ENCODE data around the gene RABEP1. TPM values are rescaled to one million over a fixed set of nuclear protein-coding genes. Genes with fewer than 3 reads are reported as not detected.

The RABEP1 gene
- polyA plus RNA-seq, 2 donors = 8.8 to 9.0 TPM

- no peaks in the 10 kb centered on the region for H3K36me3 ChIP-seq (ENCODE audit: control insufficient read depth in 2 of 2, insufficient read depth in 2 of 2, low read length in 1 of 2)
- H3K27ac ChIP-seq (ENCODE audit: low read depth in 2 of 2, low read length in 1 of 2) = no peak overlapping the region
- H3K4me3 ChIP-seq (ENCODE audit: low read depth in 1 of 2, low read length in 2 of 2) = no peak overlapping the region
- no peaks in the 10 kb centered on the region for H3K4me1 ChIP-seq (ENCODE audit: control insufficient read depth in 2 of 2, insufficient read depth in 2 of 2, low read length in 1 of 2)
- H3K27me3 ChIP-seq (ENCODE audit: control insufficient read depth in 1 of 2, insufficient read depth in 2 of 2, low read length in 2 of 2) = no peaks in the 10 kb centered on the region
- WGBS, 2 donors = 89 to 96% methylated on average over 1 of the region's 1 CpG
- no peaks in the 10 kb centered on the region for H3K9me3 ChIP-seq (ENCODE audit: control insufficient read depth in 2 of 2, insufficient read depth in 1 of 2, low read depth in 1 of 2, low read length in 1 of 2)
These were observed 22.6 kb downstream of the RABEP1 start for GRCh38 chr17:5304636-5305035.

- Histone ChIP-seq H3K27ac (ENCODE audit: low read depth in 2 of 2, low read length in 1 of 2) (no peak overlapping the region), H3K27me3 (ENCODE audit: control insufficient read depth in 1 of 2, insufficient read depth in 2 of 2, low read length in 2 of 2) (no peaks in the 10 kb centered on the region), H3K9me3 (ENCODE audit: control insufficient read depth in 2 of 2, insufficient read depth in 1 of 2, low read depth in 1 of 2, low read length in 1 of 2) (no peaks in the 10 kb centered on the region), H3K36me3 (ENCODE audit: control insufficient read depth in 2 of 2, insufficient read depth in 2 of 2, low read length in 1 of 2) (no peaks in the 10 kb centered on the region), H3K4me1 (ENCODE audit: control insufficient read depth in 2 of 2, insufficient read depth in 2 of 2, low read length in 1 of 2) (no peaks in the 10 kb centered on the region), H3K4me3 (ENCODE audit: low read depth in 1 of 2, low read length in 2 of 2) (no peak overlapping the region)
These were observed 27.8 kb downstream of the RABEP1 start for GRCh38 chr17:5309851-5310250.

GRCh38 chr17:5325851-5326250 is 43.8 kb downstream of the RABEP1 start:
- WGBS, 2 donors = 94 to 95% methylated on average over 4 of the region's 4 CpGs

GRCh38 chr17:5329784-5330557 is 47.9 kb downstream of the RABEP1 start:
- no peaks in the 10 kb centered on the region for H3K4me1 ChIP-seq (ENCODE audit: control insufficient read depth in 2 of 2, insufficient read depth in 2 of 2, low read length in 1 of 2)
- no peak overlapping the region for H3K4me3 ChIP-seq (ENCODE audit: low read depth in 1 of 2, low read length in 2 of 2)
- H3K36me3 ChIP-seq (ENCODE audit: control insufficient read depth in 2 of 2, insufficient read depth in 2 of 2, low read length in 1 of 2) = no peaks in the 10 kb centered on the region
- H3K27ac ChIP-seq (ENCODE audit: low read depth in 2 of 2, low read length in 1 of 2) = no peak overlapping the region
- H3K9me3 ChIP-seq (ENCODE audit: control insufficient read depth in 2 of 2, insufficient read depth in 1 of 2, low read depth in 1 of 2, low read length in 1 of 2) = no peaks in the 10 kb centered on the region
- WGBS, 2 donors = 59 to 63% methylated on average over 2 of the region's 2 CpGs
- H3K27me3 ChIP-seq (ENCODE audit: control insufficient read depth in 1 of 2, insufficient read depth in 2 of 2, low read length in 2 of 2) = no peaks in the 10 kb centered on the region

More at GRCh38 chr17:5325851-5326250, 43.8 kb downstream of the RABEP1 start:
- no peak overlapping the region for H3K27ac ChIP-seq (ENCODE audit: low read depth in 2 of 2, low read length in 1 of 2)
- H3K27me3 ChIP-seq (ENCODE audit: control insufficient read depth in 1 of 2, insufficient read depth in 2 of 2, low read length in 2 of 2) = no peaks in the 10 kb centered on the region
- no peak overlapping the region for H3K4me3 ChIP-seq (ENCODE audit: low read depth in 1 of 2, low read length in 2 of 2)
- no peaks in the 10 kb centered on the region for H3K36me3 ChIP-seq (ENCODE audit: control insufficient read depth in 2 of 2, insufficient read depth in 2 of 2, low read length in 1 of 2)
- no peaks in the 10 kb centered on the region for H3K4me1 ChIP-seq (ENCODE audit: control insufficient read depth in 2 of 2, insufficient read depth in 2 of 2, low read length in 1 of 2)
- H3K9me3 ChIP-seq (ENCODE audit: control insufficient read depth in 2 of 2, insufficient read depth in 1 of 2, low read depth in 1 of 2, low read length in 1 of 2) = no peaks in the 10 kb centered on the region

- WGBS, 2 donors = 87 to 89% methylated on average over 2 of the region's 2 CpGs
These were observed 48.9 kb downstream of the RABEP1 start for GRCh38 chr17:5330981-5331380.

GRCh38 chr17:5331506-5331905 is 49.4 kb downstream of the RABEP1 start:
- Histone ChIP-seq H3K4me1 (ENCODE audit: control insufficient read depth in 2 of 2, insufficient read depth in 2 of 2, low read length in 1 of 2) (no peaks in the 10 kb centered on the region), H3K4me3 (ENCODE audit: low read depth in 1 of 2, low read length in 2 of 2) (no peak overlapping the region), H3K27me3 (ENCODE audit: control insufficient read depth in 1 of 2, insufficient read depth in 2 of 2, low read length in 2 of 2) (no peaks in the 10 kb centered on the region), H3K36me3 (ENCODE audit: control insufficient read depth in 2 of 2, insufficient read depth in 2 of 2, low read length in 1 of 2) (no peaks in the 10 kb centered on the region), H3K27ac (ENCODE audit: low read depth in 2 of 2, low read length in 1 of 2) (no peak overlapping the region), H3K9me3 (ENCODE audit: control insufficient read depth in 2 of 2, insufficient read depth in 1 of 2, low read depth in 1 of 2, low read length in 1 of 2) (no peaks in the 10 kb centered on the region)
- WGBS, 2 donors = 93 to 97% methylated on average over 4 of the region's 4 CpGs

More at GRCh38 chr17:5330981-5331380, 48.9 kb downstream of the RABEP1 start:
- H3K36me3 ChIP-seq (ENCODE audit: control insufficient read depth in 2 of 2, insufficient read depth in 2 of 2, low read length in 1 of 2) = no peaks in the 10 kb centered on the region
- H3K27me3 ChIP-seq (ENCODE audit: control insufficient read depth in 1 of 2, insufficient read depth in 2 of 2, low read length in 2 of 2) = no peaks in the 10 kb centered on the region
- no peak overlapping the region for H3K27ac ChIP-seq (ENCODE audit: low read depth in 2 of 2, low read length in 1 of 2)
- H3K4me1 ChIP-seq (ENCODE audit: control insufficient read depth in 2 of 2, insufficient read depth in 2 of 2, low read length in 1 of 2) = no peaks in the 10 kb centered on the region
- no peak overlapping the region for H3K4me3 ChIP-seq (ENCODE audit: low read depth in 1 of 2, low read length in 2 of 2)
- H3K9me3 ChIP-seq (ENCODE audit: control insufficient read depth in 2 of 2, insufficient read depth in 1 of 2, low read depth in 1 of 2, low read length in 1 of 2) = no peaks in the 10 kb centered on the region

- Histone ChIP-seq H3K4me1 (ENCODE audit: control insufficient read depth in 2 of 2, insufficient read depth in 2 of 2, low read length in 1 of 2) (no peaks in the 10 kb centered on the region), H3K4me3 (ENCODE audit: low read depth in 1 of 2, low read length in 2 of 2) (no peak overlapping the region), H3K27ac (ENCODE audit: low read depth in 2 of 2, low read length in 1 of 2) (no peak overlapping the region), H3K27me3 (ENCODE audit: control insufficient read depth in 1 of 2, insufficient read depth in 2 of 2, low read length in 2 of 2) (no peaks in the 10 kb centered on the region), H3K36me3 (ENCODE audit: control insufficient read depth in 2 of 2, insufficient read depth in 2 of 2, low read length in 1 of 2) (peaks cover 0 to 6% of the 10 kb centered on the region in 2 donors), H3K9me3 (ENCODE audit: control insufficient read depth in 2 of 2, insufficient read depth in 1 of 2, low read depth in 1 of 2, low read length in 1 of 2) (no peaks in the 10 kb centered on the region)
- WGBS, 2 donors = 89 to 92% methylated on average over 9 of the region's 9 CpGs
These were observed 62.8 kb downstream of the RABEP1 start for GRCh38 chr17:5344914-5345313.

- Histone ChIP-seq H3K36me3 (ENCODE audit: control insufficient read depth in 2 of 2, insufficient read depth in 2 of 2, low read length in 1 of 2) (peaks cover 9 to 13% of the 10 kb centered on the region in 2 donors), H3K9me3 (ENCODE audit: control insufficient read depth in 2 of 2, insufficient read depth in 1 of 2, low read depth in 1 of 2, low read length in 1 of 2) (no peaks in the 10 kb centered on the region), H3K4me3 (ENCODE audit: low read depth in 1 of 2, low read length in 2 of 2) (no peak overlapping the region), H3K27ac (ENCODE audit: low read depth in 2 of 2, low read length in 1 of 2) (no peak overlapping the region), H3K27me3 (ENCODE audit: control insufficient read depth in 1 of 2, insufficient read depth in 2 of 2, low read length in 2 of 2) (no peaks in the 10 kb centered on the region), H3K4me1 (ENCODE audit: control insufficient read depth in 2 of 2, insufficient read depth in 2 of 2, low read length in 1 of 2) (no peaks in the 10 kb centered on the region)
- WGBS, 2 donors = 95% methylated on average over 4 of the region's 4 CpGs
These were observed 70.7 kb downstream of the RABEP1 start for GRCh38 chr17:5352681-5353289.

- H3K4me3 ChIP-seq (ENCODE audit: low read depth in 1 of 2, low read length in 2 of 2) = no peak overlapping the region
- 87 to 92% methylated on average over 2 of the region's 2 CpGs for WGBS, 2 donors
- no peaks in the 10 kb centered on the region for H3K27me3 ChIP-seq (ENCODE audit: control insufficient read depth in 1 of 2, insufficient read depth in 2 of 2, low read length in 2 of 2)
- H3K27ac ChIP-seq (ENCODE audit: low read depth in 2 of 2, low read length in 1 of 2) = no peak overlapping the region
- H3K9me3 ChIP-seq (ENCODE audit: control insufficient read depth in 2 of 2, insufficient read depth in 1 of 2, low read depth in 1 of 2, low read length in 1 of 2) = no peaks in the 10 kb centered on the region
- H3K36me3 ChIP-seq (ENCODE audit: control insufficient read depth in 2 of 2, insufficient read depth in 2 of 2, low read length in 1 of 2) = peaks cover 7 to 16% of the 10 kb centered on the region in 2 donors
- no peaks in the 10 kb centered on the region for H3K4me1 ChIP-seq (ENCODE audit: control insufficient read depth in 2 of 2, insufficient read depth in 2 of 2, low read length in 1 of 2)
These were observed 72.2 kb downstream of the RABEP1 start for GRCh38 chr17:5354310-5354709.

All from esophagus (tissue), 2 donors.